ENCODE results near the gene UTP20.
A peak's percentile ranks its signal among the peaks of the same experiment; 100 is the strongest.

The UTP20 gene

DNA sequence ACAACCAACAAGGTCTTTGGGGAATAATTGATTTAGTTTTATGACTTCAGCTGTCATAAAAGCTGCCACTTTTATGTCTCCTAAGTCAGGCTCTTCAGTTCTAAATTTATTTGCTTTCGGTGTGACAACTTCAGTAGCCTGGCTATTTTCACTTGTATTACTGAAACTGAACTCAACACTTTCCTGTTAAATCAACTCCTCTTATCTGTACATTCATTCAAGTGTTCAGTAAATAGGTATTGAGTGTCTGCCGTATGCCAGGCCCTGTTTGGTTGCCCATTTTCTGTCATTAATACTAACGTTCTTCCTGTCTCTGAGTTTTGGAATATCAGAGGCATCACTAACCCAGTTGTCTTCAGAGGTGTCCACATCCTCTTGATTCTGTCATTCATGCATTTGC lies 7.5 kb downstream of the UTP20 start:
- TF ChIP-seq, protein P1, sequence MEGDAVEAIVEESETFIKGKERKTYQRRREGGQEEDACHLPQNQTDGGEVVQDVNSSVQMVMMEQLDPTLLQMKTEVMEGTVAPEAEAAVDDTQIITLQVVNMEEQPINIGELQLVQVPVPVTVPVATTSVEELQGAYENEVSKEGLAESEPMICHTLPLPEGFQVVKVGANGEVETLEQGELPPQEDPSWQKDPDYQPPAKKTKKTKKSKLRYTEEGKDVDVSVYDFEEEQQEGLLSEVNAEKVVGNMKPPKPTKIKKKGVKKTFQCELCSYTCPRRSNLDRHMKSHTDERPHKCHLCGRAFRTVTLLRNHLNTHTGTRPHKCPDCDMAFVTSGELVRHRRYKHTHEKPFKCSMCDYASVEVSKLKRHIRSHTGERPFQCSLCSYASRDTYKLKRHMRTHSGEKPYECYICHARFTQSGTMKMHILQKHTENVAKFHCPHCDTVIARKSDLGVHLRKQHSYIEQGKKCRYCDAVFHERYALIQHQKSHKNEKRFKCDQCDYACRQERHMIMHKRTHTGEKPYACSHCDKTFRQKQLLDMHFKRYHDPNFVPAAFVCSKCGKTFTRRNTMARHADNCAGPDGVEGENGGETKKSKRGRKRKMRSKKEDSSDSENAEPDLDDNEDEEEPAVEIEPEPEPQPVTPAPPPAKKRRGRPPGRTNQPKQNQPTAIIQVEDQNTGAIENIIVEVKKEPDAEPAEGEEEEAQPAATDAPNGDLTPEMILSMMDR (conservative IDR thresholded peaks at IDR 0.05; ENCODE audit: low read depth): no peak
- H3K27ac ChIP-seq: no peak overlapping the region
- ChIA-PET POLR2A (ENCODE audit: low non-redundant PET) (no interaction called here), CTCF (no interaction called here)
- no peak for DNase-seq (ENCODE audit: low spot score)

DNA sequence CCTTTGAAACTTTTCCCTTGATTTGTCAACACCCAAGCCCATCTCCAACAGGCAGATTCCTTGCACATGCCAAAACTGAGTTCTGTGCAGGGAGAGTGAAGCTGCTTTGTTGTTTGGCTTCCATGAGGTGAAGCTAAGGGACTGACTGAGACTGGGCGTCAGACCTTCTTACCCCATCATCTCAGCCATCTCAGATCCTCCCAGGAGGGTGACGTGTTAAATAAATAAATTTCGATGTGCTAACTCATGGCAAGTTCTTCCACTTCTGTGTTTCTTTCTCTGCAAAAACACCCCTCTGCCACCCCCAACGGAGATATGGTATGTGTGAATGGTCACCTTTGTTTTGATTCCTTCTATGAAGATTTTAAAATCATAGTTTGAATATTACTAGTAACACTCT lies 17.8 kb downstream of the UTP20 start:
- no peak overlapping the region for H3K27ac ChIP-seq
- CTCF ChIA-PET: no interaction called here
- TF ChIP-seq, protein P1 (conservative IDR thresholded peaks at IDR 0.05; ENCODE audit: low read depth): no peak
- POLR2A ChIA-PET (ENCODE audit: low non-redundant PET): no interaction called here
- DNase-seq (ENCODE audit: low spot score): no peak

DNA sequence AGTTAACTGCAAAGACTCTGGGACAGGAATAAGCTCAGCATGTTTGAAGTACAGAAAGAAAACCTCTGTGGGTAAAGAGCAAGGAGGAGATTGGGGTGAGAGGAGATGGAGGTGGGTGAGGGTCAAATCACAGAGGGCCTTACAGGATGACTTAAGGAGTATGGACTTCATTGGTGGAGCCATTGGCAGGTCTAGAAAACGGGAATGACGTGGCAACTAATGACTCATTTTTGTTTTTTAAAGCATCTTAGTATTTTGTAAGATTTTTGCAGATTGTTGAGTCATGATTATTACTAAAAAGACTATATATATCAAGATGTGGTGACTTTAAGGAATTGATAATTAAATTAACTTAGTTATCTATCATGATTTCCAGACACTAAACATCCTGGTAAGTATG lies 18.5 kb downstream of the UTP20 start:
- H3K27ac ChIP-seq: no peak overlapping the region
- TF ChIP-seq, protein P1 (conservative IDR thresholded peaks at IDR 0.05; ENCODE audit: low read depth): no peak
- POLR2A ChIA-PET (ENCODE audit: low non-redundant PET): no interaction called here
- peak; percentile 45 for DNase-seq (ENCODE audit: low spot score)
- CTCF ChIA-PET: no interaction called here

DNA sequence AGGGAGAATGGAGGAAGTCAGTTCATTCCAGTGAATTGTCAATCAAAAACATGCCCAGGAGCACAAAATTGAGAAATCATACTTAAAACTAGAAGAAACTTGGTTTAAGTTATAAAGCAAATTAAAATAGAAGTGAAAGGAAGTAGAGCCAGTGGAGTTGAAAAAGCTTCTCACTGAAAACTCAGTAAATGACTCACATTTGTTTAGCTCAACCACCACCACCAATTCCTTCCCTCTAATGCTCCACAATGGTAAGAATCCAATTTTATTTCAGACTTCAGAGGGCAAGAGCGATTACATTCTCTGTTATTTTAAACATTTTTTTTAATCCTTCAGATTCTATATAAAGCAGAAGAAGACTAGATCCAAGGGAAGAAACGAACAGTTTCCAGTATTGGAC lies 19.4 kb downstream of the UTP20 start:
- no peak overlapping the region for H3K27ac ChIP-seq
- CTCF ChIA-PET: no interaction called here
- no peak for DNase-seq (ENCODE audit: low spot score)
- TF ChIP-seq, protein P1 (conservative IDR thresholded peaks at IDR 0.05; ENCODE audit: low read depth): no peak
- POLR2A ChIA-PET (ENCODE audit: low non-redundant PET): no interaction called here

DNA sequence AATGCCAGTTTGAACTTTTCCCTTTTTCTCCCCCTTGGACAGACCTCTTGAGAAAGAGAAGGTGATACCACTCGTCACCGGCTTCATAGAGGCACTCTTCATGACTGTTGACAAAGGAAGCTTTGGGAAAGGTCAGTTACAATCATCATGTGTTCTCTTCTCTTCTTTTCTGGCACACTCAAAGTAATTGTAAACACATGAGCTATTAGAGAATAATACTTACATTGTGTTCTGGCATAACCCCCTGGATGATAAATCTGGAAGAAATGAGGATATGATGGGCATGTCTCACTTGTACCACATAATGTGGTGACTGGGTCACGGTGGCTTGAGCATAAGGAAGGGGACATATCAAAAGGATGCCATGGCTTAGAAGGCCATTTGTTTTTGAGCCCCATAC lies 20.0 kb downstream of the UTP20 start:
- H3K27ac ChIP-seq: no peak overlapping the region
- POLR2A ChIA-PET (ENCODE audit: low non-redundant PET): no interaction called here
- TF ChIP-seq, protein P1 (conservative IDR thresholded peaks at IDR 0.05; ENCODE audit: low read depth): no peak
- DNase-seq (ENCODE audit: low spot score): no peak
- CTCF ChIA-PET: no interaction called here

DNA sequence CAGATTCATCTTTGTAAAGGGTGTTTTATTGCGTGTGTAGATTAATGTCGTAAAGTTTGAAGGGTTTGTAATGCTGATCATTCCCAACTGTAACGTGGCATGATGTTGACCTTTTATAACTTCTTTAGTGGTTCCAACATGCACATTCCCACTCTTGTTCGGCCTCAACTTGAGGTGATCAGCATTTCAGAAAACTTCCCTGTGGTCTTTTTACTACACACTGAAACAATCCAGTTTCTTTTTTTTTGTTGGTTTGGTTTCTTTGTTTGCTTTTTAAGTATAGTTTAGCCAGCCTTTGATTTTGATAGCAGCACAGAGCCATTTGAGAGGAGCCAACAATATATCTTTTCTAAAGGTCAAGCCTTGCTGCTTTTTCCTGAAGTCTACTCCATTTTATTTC lies 22.8 kb downstream of the UTP20 start:
- POLR2A ChIA-PET (ENCODE audit: low non-redundant PET): no interaction called here
- TF ChIP-seq, protein P1 (conservative IDR thresholded peaks at IDR 0.05; ENCODE audit: low read depth): no peak
- DNase-seq (ENCODE audit: low spot score): no peak
- no peak overlapping the region for H3K27ac ChIP-seq
- CTCF ChIA-PET: no interaction called here

DNA sequence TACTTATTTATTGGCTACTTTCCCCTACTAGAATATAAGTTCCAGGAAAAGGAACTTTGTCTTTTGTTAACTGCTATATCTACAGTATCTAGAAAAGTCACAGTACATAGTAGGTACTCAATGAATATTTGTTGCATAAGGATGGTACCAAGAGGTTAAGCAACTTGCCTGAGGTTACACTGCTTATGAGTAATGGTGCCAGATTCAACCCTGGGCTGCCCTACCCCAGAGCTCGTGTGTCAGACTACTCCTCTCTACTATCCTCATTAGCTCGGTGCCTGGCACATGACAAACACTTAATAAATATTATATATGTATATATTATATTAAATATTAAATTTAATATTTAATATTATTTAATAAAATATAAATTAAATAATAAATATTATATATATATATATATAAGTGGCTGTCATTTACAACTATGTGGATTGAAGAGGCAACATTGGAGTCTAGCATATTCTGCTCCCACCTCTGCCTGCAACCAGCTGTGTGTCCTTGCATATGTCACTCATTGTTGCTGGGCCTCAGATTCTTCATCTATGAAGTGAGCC lies 25.4 kb downstream of the UTP20 start:
- DNase-seq (ENCODE audit: low spot score): peak; percentile 8
- H3K27ac ChIP-seq: no peak overlapping the region
- TF ChIP-seq, protein P1 (conservative IDR thresholded peaks at IDR 0.05; ENCODE audit: low read depth): no peak
- ChIA-PET CTCF (interaction anchor here (0.6 kb wide), 1 partner anchor 150 kb away, joined by 6 read pairs; no protein-coding TSS in a partner anchor), POLR2A (ENCODE audit: low non-redundant PET) (no interaction called here)
